GM18868 (cell line): ENCODE measurements around the gene TBC1D7.
A peak's percentile ranks its signal among the peaks of the same experiment; 100 is the strongest.

Experiments used
- ATAC-seq: cut with Tn5 transposase; IDR thresholded peaks from one replicate; pipeline ENCODE4 v1.9.1; 2021; ENCODE audit warnings: mild to moderate bottlenecking, moderate library complexity; ENCODE audit not compliant: unreplicated experiment

The TBC1D7 gene

DNA sequence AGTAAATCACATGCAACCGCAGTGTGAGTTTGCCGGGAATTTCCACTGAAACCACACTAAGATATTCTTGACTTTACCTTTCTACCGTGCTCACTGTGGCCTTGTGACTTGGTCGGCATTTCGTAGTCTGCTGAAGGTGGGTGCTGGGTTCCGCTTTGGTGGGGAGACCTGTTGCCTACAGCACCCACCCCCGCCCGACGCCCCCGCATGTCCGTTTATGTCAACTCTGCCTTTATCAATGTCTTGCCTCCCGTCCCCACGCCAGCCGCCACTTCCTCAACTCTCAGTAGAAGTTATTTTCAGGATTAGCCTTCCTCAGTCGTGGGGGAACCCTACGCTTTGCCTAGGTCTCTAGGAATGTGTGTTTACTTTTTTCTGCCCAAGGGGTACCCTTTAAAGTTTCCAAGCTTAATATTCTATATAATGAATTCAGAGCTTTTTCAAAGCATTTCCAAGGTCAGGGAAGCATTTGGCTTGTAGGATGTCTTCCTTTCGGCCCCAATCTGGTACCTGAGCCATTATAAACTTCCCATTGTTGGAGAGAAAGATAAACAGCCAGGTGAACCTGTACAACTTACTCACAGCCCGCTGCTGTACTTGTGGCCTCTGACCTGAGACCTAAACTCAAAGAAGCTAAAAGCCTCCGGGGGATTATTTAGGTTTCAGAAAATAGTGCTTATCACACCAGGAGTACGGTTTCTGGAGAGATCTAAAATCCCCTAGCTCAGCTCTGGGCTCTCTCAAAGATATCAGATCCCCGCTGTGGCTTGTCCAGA lies 54.2 kb downstream of the TBC1D7 start:
- peak; percentile 55 for ATAC-seq

DNA sequence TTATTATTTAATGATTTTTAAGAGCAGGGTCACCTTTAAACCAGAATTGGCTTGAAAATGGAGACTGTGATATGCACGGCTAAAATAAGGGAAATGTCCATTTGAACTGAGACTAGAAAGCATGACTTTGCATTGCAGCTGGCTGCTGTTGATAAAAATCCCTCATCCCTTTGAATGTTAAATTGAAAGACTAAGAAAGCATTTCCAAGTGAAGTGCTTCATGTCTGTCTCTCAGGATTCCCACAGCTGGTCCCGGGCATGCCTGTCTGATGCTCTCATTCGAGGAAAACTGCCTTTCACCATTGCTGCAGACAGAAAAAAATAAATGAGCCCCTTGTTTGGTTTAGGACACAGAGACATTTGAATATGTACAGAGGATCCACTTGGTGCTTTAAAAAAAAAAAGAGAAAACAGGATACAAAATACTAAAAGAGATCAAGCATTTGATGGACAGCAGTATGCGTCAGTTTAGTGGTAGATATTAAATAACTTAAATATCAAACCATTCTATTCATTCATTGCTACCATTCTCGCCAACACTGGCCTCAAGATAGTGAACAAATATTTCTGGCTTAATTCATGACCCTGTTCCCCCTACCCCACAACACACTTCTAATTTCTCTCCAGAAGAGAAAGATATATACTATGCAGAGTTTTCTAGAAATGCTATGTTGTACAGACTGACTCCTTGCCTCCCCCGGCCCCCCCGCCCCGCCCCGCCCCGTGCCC lies 55.0 kb downstream of the TBC1D7 start:
- no peak for ATAC-seq

DNA sequence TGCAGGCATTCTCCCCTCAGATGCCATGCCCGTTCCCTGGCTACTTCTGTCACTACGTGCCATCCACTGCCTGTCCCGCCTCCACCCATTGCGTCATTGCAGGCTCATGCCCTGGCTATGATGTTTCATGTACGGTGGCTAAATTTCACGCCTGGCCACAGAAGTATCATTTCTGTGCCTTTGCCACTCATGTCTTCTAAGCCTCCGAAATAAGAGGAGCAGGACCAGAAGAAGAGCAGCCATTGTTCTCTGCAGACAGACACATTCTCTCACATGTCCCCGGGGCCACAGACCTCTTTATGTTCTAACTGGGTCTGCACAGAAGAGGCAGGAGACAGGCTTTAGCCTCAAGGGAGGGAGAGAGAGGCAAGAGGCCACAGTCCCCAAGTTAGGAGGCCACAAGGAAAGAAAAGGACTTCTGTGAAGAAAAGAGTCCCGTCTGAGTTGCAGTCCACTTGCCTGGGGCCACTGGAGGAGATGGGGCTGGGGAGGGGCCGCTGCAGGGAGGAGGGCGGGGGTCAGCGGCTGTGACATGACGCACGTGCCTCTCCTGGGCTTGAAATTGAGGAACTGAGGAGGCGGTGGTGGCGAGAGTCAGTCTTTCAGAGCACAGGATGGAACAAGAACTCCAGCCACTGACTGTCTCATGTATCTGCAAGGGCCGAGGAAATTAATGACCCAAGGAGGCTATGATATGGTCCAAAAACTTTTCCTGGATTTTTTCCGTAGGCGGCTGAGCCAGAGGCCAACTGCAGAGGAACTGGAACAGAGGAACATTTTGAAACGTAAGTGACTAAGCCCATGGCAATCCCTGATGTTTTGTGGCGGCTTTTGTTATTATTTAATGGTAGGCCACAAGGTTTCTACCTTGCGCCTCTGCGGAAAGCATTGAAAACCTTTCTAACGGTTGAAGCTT lies 55.9 kb downstream of the TBC1D7 start:
- peak; percentile 67 for ATAC-seq

DNA sequence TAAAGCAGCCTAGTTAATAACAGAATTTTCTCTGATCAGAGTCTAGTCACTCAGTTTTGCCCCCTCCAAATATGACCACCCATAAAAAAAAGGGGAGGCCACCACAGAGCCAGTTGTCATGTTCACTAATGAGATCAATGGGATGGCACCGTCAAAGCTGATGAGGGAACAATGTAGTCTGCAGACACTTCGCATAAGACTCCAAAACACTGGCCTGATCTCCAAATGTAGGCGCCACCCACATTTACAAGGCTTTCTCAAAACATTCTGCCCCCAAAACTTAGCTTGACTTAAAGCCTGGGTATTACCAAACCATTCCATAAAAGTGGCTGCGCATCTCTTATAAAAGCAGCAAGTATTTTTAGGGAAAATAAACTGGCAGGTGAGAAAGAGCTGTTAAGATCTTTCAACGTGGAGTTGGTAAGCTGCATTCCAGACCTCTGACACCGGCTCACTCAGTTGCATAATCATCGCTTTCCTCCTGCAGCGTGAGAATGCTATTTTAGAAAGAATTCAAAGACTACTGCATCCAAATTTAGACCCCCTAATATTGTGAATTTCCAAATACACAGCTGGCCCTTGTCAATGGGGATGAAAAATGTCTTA lies 59.3 kb downstream of the TBC1D7 start:
- no peak for ATAC-seq

DNA sequence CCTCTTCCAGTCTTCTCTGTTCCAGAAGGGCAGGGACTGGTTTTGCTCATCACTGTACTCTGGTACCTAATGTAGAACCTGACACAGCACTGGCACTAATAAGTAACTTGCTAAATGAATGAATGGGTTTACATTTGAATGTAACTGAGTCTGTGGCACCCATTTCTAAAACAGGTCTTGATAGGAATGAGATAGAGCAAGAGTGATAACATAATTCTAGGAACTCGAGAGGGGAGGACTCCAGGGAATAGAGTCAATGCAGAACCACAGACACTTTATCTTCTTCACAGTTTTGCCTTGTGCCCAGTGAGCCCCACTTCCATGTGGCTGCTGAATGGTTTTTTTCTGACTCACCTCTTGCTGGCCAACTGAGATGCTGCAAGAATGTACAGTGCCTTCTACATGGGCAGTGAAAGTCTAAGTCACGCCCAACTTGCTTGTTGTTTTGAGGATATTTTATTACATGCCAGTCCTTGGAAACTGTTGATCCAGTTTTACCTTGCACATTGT lies 61.1 kb downstream of the TBC1D7 start:
- ATAC-seq = no peak

DNA sequence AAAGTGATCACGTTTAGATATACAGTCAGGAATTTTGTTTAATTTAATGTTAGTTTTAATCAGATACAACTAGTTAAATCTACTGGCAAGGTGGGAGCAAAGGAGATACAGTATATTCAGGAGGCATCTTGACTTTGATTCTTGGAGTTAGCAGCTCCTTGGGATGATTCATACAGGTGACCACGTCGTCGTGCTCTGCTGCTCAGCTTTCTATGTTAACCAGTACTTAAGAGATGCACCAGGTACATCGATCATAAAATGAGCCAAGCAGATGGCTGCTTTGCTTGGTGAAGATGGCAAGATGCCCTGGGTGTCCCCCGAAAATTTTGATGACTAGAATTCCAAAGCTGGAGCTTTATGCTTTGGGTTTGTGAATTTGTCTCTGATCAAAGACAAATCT lies 64.7 kb downstream of the TBC1D7 start:
- ATAC-seq = no peak

DNA sequence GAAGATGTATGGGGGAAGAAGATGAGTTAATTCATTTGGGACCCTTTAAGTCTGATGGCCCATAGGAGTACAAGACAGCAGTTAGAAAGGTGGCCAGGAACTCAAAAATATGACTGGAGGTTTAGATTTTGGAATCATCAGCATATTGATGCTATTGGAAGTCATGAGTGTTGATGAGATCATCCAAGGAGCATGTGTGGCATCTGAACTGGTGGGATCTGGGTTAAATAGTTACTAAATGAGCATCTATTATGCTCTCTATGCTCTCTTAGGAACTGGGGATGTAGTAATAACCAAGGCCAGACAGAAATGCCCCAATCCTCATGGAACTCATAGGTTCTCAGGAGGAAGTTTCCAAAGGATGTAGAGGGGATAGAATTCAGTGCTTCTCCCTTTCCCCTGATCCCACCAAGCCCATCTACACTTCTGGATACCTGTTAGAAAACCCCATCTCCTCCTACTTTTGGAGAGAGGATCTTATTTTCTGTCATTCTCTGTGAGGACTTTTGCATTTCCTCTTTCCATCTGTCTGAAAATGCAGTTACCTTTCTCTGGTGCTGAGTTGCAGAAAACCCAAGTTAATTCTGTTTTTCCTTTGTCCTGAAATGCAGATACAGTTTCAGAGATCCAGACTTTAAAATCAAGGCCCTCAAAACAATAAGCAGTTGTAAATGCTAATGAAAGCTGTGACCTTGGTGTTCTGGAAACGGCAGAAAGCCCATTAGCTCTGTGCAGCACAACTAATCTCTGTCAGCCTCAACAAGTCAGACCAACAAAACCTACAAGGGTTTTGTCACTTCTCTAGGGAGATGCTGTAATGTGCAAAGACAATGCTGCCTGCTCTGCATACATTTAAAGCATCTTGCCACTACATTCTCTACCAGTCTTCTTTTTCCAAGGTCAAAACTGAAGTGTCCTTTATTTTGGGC lies 65.8 kb downstream of the TBC1D7 start:
- no peak for ATAC-seq

DNA sequence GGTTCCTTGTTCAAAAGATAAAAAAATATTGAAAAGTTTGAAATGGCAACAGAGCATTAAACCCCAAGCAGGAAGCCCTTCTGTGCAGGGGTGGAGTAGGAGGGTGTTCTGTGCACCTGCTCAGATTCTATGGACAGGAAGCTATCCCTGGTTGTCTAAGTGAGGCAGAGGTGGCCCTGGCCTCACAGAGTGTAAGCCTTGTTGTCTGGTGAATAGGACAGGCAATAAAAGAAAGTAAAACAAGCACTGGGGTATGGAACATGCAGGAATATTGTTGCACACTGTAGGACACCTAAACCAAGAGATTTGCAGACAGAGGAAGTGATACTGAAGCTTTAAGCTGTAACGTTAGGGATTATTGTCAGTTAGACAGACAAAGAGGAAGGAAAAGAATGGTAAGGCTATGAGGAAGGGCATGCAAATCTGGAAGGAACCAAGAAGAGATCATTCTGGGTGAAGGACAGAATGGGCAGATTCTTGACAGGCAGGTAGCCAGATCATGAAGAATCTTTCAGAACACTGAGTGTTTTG lies 66.8 kb downstream of the TBC1D7 start:
- ATAC-seq = peak; percentile 51

DNA sequence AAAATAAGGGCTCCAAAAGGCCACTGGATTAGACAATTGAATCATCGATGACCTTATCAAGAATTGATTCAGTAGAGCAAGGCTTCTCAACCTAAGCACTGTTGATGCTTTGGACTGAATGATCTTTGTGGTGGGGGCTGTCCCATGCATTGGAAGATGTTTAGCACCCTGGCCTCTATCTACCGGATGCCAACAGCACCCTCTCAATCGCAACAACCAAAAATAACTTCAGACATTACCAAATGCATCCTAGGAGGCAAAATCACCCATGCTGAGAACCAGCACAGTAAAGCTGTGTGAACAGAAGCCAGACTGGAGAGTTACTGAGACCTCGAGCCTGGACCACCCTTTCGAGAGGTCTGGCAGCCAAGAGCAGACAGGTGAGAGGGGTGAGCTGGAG lies 67.5 kb downstream of the TBC1D7 start:
- peak; percentile 23 for ATAC-seq

DNA sequence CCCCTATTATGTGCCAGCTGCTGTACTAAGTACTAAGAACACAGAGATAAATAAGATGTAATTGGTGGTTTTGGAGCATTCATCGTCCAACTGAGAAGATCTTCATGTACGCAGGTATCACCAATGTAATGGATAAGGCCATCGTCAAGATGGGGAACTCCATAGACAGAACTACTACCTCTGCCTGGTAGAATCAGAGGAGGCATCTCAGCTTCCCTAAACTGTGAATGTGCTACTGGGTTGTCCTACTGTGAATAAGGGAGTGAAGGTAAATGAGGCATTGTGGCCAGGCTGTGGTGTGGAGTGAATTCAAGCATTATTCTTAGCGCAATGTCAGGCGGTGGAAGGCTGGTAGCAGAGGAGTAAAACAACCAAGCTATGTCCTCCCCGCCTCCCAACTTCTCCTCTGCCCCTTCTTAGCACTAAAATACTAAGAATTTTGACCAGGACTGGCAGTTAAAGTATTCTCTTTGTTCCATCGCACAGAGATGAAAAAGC lies 68.2 kb downstream of the TBC1D7 start:
- no peak for ATAC-seq

DNA sequence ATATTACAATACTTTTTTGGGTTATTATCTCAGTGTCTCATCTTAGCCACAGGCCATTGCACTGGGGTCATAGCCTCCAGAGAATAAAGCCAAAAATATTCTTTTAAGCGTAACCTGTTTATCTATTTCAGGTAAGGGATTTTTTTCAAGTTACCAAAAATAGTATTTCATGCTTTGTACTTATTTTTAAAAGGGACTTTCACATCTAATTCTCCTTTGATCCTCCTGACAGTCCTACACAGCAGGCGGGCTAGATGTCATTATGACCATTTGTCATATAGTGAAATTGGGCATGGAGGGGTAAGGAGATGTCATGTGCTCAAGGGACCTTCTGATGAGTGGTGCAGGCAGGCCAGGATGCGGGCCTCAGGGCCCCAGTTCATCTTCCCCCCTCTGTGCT lies 68.9 kb downstream of the TBC1D7 start:
- ATAC-seq = peak; percentile 67

DNA sequence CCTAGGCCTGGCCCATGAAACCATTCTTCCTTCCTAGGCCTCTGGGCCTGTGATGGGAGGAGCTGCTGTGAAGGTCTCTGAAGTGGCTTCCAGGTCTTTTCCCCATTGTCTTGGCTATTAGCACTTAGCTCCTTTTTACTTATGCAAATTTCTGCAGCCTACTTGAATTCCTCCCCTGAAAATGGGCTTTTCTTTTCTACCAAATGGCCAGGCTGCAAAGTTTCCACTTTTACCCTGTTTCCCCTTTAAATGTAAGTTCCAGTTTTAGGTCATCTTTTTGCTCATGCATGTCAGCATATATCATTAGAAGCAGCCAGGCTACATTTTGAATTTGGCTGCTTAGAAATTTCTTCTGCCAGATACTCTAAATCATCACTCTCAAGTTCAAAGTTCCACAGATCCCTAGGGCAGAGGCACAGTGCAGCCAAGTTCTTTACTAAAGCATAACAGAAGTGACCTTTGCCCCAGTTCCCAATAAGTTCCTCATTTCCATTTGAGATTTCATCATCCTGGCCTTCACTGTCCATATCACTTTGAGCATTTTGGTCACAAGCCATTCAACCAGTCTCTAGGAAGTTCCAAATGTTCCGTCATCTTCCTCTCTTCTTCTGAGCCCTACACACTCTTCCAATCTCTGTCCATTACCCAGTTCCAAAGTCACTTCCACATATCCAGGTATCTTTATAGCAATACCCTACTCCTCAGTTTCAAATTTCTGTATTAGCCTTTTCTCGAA lies 71.9 kb downstream of the TBC1D7 start:
- no peak for ATAC-seq
